Renal pelvis (tissue), 12 donors: ENCODE results near the gene OR4D1. TPM values are rescaled to one million over a fixed set of nuclear protein-coding genes. Genes with fewer than 3 reads are reported as not detected.
"Not testable (repeated sequence)": the region's sequence is repeated elsewhere in the genome, so short reads cannot be mapped to it uniquely, and the experiment has no call there.

Experiments
- DNase-seq: peaks from one replicate; pipeline ENCODE4 v3.0.0-alpha.2; 2013
- long read RNA-seq, 16 experiments: transcript quantifications; one replicate each; lab custom pipeline, GENCODE V29; 2026
- polyA plus RNA-seq, 3 donors: library from polyadenylated mRNA; unstranded; fragments of 120-200 nt; gene quantifications; one replicate each; pipeline ENCODE4 v1.2.1, GENCODE V29; 2013; ENCODE audit not compliant: insufficient read length in 3 of 3

Gene OR4D1
- under 1 TPM; 0.03 to 0.04 (median 0.04) TPM for polyA plus RNA-seq
- long read RNA-seq, donor 1 = 0 reads
- long read RNA-seq, donor 2 = 0 reads
- long read RNA-seq, donor 3 = 0 reads
- long read RNA-seq, donor 4 = 0 reads
- long read RNA-seq, donor 5 = 0 reads
- long read RNA-seq, donor 6 = 0 reads
- long read RNA-seq, donor 7 = 0 reads
- long read RNA-seq, donor 8 = 0 reads
- long read RNA-seq, donor 9 = 0 reads
- long read RNA-seq, donor 10 = 0 reads
- long read RNA-seq, donor 11, partial matches to known transcripts = 0 of 1 reads
- long read RNA-seq, donor 11, other reads (novel, unspliced or antisense) = 0 of 1 reads
- long read RNA-seq, donor 12 = 0 reads
- long read RNA-seq, donor 13 = 0 reads
- long read RNA-seq, donor 14 = 0 reads
- long read RNA-seq, donor 15 = 0 reads
- long read RNA-seq, donor 16 = 0 reads

DNA sequence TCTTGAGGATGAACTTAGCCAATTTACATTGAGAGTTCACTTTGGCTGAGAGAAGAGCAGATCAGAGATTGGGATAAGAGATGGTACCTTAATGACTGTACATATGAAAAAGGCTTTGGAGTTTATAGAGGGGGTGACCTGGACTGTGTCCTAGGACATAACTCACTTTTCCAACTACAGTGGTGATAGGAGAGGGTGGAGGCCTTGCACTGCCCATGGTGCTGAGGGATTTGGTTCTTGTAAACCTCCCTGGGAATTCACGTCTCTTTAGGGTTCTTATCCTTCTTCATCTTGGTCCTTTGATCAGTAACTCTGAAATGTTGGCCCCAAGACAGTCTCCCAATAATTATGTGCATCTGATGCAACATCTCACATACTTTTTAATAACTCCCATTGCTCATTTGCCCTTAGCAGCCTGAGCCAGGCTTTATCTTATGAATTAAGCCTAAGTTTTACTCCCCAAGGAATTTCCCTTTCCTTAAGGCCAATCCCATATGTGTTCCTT is at the start of gene OR4D1:
OR4D1 (plus strand) TSS at position 455 of the 505 bp plus-strand sequence. CDS start 6,770 bp downstream, outside the sequence.
- no peak for DNase-seq

DNA sequence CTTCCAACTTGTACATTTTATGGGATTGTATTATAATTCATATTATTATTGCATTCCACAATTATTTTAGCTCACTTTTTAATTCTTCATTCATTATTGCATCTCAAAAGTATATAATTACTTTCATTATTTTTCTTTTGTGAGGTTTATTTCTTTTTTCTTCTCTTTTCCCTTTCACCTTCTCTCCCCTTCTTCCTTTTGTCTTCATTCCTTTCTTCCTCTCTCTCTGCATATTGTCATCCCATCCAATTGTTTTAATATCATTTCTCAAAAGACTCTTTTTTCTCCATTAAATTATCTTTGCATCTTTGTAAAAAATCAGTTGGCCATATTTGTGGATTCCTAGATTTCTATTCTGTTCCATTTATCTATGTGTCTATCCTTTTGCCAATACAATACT is 47.7 kb upstream of the OR4D1 start:
- DNase-seq = no peak

DNA sequence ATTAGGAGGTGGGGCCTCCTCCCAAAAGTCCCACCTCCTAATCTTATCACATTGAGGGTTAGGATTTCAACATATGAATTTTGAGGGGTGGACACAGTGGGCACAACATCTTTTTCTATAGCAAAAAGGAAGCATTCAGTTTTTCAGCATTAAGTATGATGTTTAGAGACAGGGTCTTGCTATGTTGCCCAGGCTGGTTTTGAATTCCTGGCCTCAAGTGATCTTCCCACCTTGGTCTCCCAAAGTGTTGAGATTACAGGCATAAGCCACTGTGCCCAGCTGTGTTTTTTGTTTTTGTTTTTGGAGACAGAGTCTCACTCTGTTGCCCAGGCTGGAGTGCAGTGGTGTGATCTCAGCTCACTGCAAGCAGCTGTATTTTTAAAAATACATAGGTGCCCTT is 46.3 kb upstream of the OR4D1 start:
- not testable (repeated sequence) for DNase-seq

DNA sequence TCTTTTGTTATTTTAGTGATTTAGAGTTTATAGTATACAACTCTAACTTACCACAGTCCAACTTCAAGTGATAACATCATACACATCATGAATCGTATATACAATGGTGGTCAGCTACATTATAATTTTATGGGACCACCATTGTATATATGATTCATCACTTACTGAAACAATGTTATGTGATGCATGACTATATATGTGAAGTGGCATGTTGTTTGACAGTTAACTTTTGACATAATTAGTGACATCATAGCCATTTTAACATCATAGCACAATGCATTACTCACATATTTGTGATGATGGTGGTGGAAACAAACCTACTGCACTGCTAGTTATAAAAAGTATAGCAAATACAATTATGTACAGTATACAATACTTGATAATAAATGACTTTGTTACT is 43.1 kb upstream of the OR4D1 start:
- DNase-seq = no peak

DNA sequence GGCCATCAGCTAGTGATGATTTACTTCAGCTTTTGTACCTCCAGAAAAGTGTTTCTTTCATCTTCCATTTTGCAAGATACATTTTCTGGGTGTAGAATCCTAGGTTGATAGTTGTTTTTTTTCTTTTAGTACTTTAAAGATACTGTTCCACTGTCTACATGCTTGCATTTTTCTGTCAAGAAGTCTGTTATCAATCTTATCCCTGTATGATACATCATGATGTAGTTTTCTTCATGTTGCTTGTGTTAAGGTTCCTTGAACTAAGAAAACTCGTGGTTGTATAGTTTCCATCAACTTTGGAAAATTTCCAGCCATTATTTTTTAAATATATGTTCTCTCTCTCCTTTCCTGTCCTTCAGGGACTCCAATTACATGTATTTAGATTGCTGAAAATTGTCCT is 40.9 kb upstream of the OR4D1 start:
- no peak for DNase-seq

DNA sequence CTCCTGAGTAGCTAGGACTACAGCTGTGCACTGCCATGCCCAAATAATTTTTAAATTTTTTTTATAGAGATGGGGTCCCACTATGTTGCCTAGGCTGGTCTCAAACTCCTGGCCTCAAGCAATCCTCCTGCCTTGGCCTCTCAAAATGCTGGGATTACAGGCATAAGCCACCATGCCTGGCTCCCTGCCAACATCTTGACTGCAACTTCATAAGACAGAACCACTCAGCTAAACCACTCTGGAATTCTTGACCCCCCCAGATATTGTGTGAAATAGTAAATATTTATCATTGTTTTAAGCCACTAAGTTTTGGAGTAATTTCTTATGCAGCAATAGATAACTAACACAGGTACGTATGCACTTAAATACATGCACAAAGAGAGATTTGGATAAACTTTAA is 39.0 kb upstream of the OR4D1 start:
- no peak for DNase-seq

DNA sequence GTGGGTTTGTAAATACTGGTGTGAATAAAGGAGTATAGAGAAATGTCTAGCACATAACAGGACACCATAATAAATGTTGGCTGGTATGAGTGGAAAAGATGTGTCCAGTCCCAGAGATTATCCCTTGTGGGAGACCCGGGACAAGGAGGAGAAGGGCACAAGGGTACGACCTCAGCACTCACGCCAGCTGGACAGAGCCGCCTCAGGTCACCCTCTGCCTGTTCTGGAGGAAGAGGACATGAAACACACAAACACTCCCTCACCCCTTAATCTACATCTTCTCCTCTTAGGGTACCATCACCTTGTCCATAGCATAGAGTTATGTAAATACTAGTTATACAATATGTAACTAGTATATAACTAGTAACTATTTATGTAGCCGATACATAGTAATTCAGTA is 38.2 kb upstream of the OR4D1 start:
- no peak for DNase-seq

DNA sequence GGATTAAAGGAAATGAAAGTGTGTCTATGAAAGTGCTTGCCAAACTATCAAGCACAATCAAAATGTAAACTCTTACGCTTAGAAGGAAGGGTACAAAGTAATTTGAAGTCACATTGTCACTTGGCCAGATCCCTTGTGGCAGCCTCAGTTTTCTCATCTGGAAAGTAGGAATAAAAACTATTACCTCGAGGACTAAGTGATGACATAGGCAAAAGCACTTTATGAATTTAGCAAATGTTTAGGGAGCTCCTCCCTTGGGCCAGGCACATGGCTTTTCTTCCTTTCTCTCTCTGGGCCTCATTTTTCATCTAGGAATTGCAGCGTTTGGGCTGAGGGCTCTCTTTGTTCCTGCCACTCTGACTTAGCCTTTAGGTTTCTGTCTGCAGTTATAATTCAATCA is 36.5 kb upstream of the OR4D1 start:
- DNase-seq = no peak

DNA sequence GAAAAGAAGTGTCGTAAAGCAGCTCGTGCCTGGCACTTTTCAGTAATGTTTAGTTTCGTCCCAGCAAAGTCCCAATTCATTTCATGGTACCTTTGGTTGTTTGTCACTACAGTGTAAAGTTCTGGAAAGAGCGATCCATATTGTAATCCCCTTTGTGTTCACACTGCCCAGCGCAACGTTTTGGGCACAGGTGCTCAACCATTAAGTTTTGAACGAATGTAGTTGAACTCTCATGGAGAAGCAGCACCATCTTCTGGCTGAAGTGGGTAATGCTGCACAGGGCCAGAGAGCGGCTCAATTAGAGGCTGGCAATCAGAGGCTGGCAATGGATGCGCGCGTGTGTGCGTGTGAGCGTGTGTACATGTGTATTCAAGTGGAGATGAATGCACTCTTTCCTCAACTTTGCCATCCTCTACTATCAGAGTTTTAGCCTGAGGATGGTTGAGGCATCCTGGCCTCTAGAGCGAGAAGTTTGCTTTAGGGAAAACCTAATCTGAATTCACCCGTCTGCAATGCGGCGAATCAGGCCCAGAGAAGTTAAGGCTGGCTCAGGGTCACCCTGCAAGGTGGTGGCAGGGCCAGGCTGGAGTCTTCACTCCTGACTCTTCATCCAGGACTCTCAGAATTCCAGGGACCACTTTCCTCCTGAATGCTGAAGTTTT is 35.1 kb upstream of the OR4D1 start:
- DNase-seq = peak; percentile 57

DNA sequence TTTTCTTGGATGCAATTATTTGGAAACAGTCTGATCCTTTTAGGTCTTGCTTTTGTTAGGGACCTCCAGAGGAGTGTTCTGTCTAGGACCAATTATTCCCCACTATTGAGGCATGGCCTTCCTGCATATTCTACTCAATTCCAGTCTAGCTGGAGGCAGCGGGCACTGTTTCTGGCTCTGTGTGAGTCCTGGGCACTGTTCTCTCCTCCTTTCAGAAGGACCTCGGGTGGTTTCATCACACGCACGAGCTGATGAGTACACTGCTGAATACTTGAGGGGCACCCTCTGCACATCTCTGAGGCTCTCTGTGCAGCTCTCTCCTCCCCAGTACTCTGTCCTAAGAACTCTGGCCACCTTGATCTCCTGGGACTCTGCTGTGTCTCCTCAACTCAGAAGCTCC is 34.2 kb upstream of the OR4D1 start:
- DNase-seq = no peak

DNA sequence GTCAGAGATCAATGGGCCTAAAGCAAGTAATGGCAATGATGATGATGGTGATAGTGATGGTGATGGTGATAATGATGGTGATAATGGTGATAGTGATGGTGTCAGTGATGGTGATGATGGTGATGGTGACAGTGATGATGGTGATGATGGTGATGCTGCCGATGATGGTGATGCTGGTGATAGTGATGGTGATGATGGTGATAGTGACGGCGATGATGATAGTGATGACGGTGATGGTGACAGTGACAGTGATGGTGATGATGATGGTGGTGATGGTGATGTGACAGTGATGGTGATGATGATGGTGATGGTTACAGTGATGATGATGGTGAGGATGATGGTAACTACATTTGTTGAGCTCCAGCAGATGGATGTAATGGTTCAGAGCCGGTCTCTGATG is 30.8 kb upstream of the OR4D1 start:
- no peak for DNase-seq

DNA sequence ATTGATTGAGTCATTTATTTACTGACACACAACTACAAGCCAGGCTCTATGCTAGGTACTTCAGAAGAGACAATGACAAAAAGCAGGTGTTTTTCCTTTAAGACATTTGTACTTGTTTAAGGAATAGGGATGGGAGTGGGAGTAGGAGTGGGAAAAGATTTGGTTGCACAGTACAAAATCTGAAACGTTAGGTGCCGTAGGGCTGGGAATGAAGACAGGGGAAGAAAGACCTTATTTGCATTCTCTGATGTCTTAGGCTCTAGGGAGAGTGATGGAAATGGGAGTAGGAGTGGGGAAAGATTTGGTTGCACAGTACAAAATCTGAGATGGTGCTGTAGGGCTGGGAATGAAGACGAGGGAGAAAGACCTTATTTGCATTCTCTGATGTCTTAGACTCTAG is 28.7 kb upstream of the OR4D1 start:
- DNase-seq = no peak

DNA sequence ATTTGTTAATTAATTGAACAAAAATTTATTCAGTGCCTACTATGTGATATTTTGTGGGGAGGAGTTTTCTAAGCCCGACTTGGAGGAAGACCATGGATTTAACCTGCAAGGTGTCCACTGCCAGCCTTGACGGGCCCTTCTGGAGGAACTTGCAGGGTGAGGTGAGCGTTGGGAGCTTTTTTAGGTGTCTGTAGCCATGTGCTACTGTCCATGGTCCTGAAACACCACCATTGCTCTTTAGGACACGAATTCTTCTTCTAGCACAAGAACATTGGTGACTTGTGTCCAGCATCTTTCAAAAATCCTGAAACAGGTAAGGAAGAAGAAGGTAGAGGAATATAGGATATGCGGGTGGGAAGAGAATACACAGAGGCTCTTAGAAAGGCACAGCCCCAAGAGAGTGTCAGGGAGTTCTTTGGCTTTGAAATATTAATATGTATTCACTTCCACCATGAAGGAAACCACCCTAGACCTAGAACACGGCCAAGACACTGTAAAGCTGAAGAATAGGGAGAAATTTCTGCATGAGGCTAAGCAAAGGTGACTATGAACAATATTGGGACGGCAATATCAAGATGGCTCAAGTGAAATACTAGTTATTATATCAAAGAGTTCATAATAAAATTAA is 27.9 kb upstream of the OR4D1 start:
- peak; percentile 86 for DNase-seq

DNA sequence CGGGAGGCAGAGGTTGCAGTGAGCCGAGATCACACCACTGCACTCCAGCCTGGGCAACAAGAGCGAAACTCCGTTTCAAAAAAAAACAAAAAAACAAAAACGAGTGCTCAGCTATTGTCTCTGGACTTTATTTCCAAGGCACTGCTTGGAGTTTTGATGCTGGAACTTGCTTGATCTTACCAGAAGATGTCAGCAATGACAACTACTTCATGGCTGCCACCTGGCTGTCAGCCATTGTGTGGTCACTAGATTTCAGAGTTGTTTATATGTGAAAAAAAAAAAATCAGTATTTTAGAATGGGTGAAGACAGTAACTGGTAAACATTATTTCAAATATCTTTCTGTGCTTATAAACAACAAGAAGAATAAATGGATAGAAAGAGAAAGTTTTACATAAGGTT is 26.3 kb upstream of the OR4D1 start:
- peak; percentile 1 for DNase-seq

DNA sequence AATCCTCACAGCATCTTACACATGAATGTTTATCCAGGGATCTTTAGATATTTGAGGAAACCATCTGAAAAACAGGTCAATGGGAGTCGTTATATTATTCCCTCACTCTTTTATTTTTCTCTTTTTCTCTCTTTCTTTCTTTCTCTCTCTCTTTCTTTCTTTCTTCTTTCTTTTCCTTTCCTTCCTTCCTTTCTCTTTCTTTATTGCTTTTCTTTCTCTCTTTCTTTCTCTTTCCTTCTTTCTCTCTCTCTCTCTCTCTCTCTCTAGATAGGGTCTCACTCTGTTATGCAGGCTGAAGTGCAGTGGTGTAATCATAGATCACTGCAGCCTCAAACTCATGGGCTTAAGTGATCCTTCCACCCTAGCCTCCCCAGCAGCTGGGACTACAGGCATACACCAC is 20.3 kb upstream of the OR4D1 start:
- DNase-seq = no peak

DNA sequence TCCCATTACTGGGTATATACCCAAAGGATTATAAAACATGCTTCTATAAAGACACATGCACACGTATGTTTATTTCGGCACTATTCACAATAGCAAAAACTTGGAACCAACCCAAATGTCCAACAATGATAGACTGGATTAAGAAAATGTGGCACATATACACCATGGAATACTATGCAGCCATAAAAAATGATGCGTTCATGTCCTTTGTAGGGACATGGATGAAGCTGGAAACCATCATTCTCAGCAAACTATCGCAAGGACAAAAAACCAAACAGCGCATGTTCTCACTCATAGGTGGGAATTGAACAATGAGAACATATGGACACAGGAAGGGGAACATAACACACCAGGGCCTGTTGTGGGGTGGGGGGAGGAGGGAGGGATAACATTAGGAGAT is 15.5 kb upstream of the OR4D1 start:
- not testable (repeated sequence) for DNase-seq

DNA sequence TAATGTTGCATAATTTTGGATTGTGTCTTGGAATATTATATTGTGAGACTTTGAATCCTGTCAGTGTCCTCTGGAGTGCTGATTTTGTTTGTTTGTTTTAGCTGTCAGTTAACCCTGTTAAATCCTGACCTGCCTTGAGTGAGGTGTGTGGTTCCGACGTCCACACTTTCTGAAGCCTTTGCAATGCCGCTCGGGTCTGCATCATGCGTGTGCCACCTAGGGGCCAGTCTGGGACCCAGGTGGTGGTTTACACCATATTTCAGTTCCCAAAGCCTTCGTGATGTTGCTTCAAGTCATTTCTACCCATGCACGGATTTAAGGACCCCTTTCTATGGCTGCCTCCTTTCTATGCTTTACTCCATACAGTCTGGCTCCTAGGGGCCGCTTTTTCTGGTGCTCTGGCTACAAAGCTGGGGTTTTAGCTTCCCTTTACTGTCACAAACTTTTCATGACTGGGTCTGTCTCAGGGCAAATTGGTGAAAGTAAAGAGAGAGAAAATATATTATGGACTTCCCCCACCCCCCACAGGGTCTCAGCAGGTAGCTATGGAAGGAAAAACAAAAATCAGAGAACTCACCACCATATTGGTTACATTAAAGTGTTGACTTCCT is 11.4 kb upstream of the OR4D1 start:
- DNase-seq = no peak

DNA sequence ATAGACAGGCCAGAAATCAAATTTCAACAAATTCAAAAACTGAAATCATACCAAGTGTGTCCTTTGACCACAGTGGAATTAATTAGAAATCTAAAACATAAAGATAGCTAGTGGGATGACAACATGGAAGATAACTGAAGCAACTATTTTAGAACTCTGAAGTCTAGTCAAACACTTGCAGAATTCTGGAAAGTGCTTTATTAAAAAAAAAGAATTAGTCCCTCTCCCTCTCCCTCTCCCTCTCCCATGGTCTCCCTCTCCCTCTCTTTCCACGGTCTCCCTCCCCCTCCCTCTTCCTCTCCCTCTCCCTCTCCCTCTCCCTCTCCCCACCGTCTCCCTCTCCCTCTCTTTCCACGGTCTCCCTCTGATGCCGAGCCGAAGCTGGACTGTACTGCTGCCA is 6.7 kb upstream of the OR4D1 start:
- DNase-seq = no peak

DNA sequence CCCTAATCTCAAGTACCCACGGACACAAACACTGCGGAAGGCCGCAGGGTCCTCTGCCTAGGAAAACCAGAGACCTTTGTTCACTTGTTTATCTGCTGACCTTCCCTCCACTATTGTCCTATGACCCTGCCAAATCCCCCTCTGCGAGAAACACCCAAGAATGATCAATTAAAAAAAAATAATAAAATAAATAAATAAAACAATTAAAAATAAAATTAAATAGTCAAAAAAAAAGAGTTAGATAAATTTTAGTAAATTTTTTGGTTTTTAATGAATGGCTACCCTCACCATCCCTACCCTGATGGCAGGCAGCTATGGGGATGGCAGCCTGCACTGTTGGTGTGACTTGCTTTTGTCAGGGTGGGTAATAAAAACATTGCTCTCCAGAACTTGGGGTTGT is 4.8 kb upstream of the OR4D1 start:
- DNase-seq = not testable (repeated sequence)

DNA sequence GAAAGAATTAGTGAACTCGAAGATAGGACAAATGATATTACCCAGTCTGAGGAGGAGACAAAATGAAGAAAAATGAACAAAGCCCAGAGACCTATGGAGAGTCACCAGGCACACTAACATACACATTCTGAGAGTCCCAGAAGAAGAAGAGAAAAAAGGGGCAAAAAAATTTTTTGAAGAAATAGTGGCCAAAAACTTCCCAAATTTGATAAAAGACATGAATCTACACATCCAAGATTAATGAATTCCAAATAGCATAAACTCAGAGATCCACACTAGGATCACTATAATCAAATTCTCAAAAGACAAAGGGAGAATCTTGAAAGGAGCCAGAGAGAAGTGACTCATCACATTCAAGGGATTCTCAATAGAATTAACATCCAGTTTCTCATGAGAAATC is 3.4 kb upstream of the OR4D1 start:
- no peak for DNase-seq

DNA sequence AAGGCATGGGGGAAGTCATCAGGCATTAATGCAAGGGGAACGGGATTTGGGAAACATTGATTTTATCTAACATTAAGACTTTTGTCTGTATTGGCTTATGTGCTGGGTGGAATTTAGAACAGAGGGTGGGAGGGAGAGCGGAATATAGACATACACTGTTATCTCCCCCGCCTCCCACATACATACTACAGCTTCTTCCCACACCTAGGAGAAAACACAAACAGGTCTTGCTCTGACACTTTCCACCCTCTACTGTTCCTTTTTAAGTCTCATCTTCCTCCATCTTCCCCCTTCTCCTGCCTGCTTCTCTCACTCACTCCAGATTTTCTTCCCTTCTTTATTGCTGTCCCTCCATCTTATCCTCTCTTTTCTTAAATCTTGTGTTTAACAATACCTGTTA is 425 bp downstream of the OR4D1 start:
- no peak for DNase-seq

DNA sequence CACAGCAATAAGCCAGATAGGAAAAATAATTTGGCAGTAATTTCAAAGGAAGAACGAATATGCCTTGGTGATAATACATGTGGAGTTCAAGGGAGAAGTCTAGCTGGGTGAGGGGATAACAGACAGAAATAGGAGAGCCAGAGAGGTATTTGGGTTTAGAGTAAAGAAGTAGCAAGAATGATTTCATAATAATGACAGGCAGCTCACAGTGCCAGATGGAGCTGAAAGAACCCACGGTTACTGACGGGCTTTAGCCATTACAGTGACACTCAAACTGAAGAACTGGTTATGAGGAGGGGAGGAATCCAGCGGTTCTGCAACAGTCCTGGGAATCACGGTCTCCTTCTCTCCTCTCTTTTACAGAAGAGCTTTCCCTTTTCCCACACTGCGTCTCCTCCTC is 2.2 kb downstream of the OR4D1 start:
- DNase-seq = no peak

DNA sequence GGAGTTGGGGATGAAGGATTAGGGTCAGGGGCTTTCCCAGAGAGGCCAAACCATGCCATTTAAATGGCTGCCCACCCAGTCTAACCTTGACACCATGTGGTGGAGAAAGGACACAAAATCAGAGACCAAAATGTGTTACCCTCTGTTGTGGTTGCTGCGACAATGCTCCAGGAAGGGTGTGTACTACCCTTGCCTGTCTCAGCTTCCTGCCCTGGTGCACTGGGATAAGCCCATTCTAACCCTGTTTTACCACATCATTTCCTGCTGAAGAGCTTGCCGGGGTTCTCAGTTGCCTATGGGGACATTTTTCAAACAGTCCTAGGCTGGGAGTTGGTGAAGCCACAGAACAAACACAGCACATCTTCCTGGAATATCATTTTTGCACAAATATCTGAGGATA is 4.9 kb downstream of the OR4D1 start:
- DNase-seq = no peak
